EH (cell line): ENCODE results near the gene FTCDNL1.

ENCODE experiments used
- DNase-seq: peaks from one replicate; pipeline ENCODE4 v3.0.0-alpha.2; 2015; ENCODE audit warnings: low read depth

The FTCDNL1 gene

GRCh38 chr2:199791326-199791725 lies 59.7 kb downstream of the FTCDNL1 start:
- DNase-seq = no peak

GRCh38 chr2:199784512-199784911 lies 66.5 kb downstream of the FTCDNL1 start:
- DNase-seq = no peak

- DNase-seq = no peak
These were observed 71.4 kb downstream of the FTCDNL1 start for GRCh38 chr2:199779589-199779988.

GRCh38 chr2:199778655-199779054 lies 72.3 kb downstream of the FTCDNL1 start:
- peak; percentile 9 for DNase-seq

GRCh38 chr2:199777916-199778315 lies 73.1 kb downstream of the FTCDNL1 start:
- no peak for DNase-seq

- no peak for DNase-seq
These were observed 73.7 kb downstream of the FTCDNL1 start for GRCh38 chr2:199777315-199777714.

- peak; percentile 17 for DNase-seq
These were observed 75.7 kb downstream of the FTCDNL1 start for GRCh38 chr2:199775267-199775666.

- no peak for DNase-seq
These were observed 78.7 kb downstream of the FTCDNL1 start for GRCh38 chr2:199772035-199772976.

GRCh38 chr2:199770716-199771115 lies 80.3 kb downstream of the FTCDNL1 start:
- no peak for DNase-seq

- no peak for DNase-seq
These were observed 85.3 kb downstream of the FTCDNL1 start for GRCh38 chr2:199765646-199766045.

- DNase-seq = no peak
These were observed 86.7 kb downstream of the FTCDNL1 start for GRCh38 chr2:199764273-199764800.

- DNase-seq = no peak
These were observed 88.0 kb downstream of the FTCDNL1 start for GRCh38 chr2:199762963-199763362.

- DNase-seq = no peak
These were observed 90.4 kb downstream of the FTCDNL1 start for GRCh38 chr2:199760574-199760973.

- DNase-seq = peak; percentile 1
These were observed 93.6 kb downstream of the FTCDNL1 start for GRCh38 chr2:199757233-199757870.

- no peak for DNase-seq
These were observed 94.2 kb downstream of the FTCDNL1 start for GRCh38 chr2:199756743-199757142.

- DNase-seq = no peak
These were observed 94.8 kb downstream of the FTCDNL1 start for GRCh38 chr2:199756211-199756610.

GRCh38 chr2:199754766-199755165 lies 96.2 kb downstream of the FTCDNL1 start:
- no peak for DNase-seq

GRCh38 chr2:199751492-199752120 lies 99.4 kb downstream of the FTCDNL1 start:
- DNase-seq = no peak

GRCh38 chr2:199749571-199749970 lies 101.4 kb downstream of the FTCDNL1 start:
- no peak for DNase-seq

GRCh38 chr2:199744724-199745123 lies 106.3 kb downstream of the FTCDNL1 start:
- DNase-seq = no peak

GRCh38 chr2:199744260-199744659 lies 106.7 kb downstream of the FTCDNL1 start:
- DNase-seq = no peak

GRCh38 chr2:199743415-199744120 lies 107.4 kb downstream of the FTCDNL1 start:
- no peak for DNase-seq
